Measurements from ENCODE around the gene SLC2A10. TPM values are rescaled to one million over a fixed set of nuclear protein-coding genes. Genes with fewer than 3 reads are reported as not detected.
A peak's percentile ranks its signal among the peaks of the same experiment; 100 is the strongest.

The SLC2A10 gene
- total and polyA plus RNA-seq, 2 experiments from 2014 or later: 9.9 to 15.6 TPM

DNA sequence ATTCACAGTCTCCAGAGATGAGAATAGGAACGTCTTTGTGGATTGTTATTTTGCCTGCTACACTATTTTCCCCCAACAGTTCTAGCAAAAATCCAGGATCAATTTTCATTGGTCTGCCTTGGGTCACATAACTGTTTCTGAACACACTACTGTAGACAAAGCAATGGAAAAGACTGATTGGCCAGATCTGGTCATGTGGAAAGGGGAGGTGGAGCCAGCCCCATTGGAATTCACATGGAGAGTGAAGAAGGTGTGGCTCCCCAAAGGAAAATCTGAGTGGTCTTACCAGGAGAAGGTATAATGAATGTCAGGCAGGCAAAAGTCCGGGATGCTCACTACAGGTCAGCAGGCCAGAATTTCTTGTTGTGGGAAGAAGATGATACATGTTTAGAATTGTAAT lies 10.7 kb upstream of the SLC2A10 start:
- TF ChIP-seq, protein P1, sequence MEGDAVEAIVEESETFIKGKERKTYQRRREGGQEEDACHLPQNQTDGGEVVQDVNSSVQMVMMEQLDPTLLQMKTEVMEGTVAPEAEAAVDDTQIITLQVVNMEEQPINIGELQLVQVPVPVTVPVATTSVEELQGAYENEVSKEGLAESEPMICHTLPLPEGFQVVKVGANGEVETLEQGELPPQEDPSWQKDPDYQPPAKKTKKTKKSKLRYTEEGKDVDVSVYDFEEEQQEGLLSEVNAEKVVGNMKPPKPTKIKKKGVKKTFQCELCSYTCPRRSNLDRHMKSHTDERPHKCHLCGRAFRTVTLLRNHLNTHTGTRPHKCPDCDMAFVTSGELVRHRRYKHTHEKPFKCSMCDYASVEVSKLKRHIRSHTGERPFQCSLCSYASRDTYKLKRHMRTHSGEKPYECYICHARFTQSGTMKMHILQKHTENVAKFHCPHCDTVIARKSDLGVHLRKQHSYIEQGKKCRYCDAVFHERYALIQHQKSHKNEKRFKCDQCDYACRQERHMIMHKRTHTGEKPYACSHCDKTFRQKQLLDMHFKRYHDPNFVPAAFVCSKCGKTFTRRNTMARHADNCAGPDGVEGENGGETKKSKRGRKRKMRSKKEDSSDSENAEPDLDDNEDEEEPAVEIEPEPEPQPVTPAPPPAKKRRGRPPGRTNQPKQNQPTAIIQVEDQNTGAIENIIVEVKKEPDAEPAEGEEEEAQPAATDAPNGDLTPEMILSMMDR (IDR thresholded peaks at IDR 0.05; ENCODE audit: low read depth, low read length): no peak
- no peak for DNase-seq (ENCODE audit: low read depth in 1 of 2, low spot score in 1 of 2)
- no peaks in the 10 kb centered on the region for H3K9me3 ChIP-seq (ENCODE audit: low read depth)
- H3K4me3 ChIP-seq: no peak overlapping the region
- no peaks in the 10 kb centered on the region for H3K36me3 ChIP-seq
- H3K4me1 ChIP-seq (ENCODE audit: low read depth): peaks cover 13% of the 10 kb centered on the region
- no peak overlapping the region for H3K27ac ChIP-seq
- no peaks in the 10 kb centered on the region for H3K27me3 ChIP-seq

DNA sequence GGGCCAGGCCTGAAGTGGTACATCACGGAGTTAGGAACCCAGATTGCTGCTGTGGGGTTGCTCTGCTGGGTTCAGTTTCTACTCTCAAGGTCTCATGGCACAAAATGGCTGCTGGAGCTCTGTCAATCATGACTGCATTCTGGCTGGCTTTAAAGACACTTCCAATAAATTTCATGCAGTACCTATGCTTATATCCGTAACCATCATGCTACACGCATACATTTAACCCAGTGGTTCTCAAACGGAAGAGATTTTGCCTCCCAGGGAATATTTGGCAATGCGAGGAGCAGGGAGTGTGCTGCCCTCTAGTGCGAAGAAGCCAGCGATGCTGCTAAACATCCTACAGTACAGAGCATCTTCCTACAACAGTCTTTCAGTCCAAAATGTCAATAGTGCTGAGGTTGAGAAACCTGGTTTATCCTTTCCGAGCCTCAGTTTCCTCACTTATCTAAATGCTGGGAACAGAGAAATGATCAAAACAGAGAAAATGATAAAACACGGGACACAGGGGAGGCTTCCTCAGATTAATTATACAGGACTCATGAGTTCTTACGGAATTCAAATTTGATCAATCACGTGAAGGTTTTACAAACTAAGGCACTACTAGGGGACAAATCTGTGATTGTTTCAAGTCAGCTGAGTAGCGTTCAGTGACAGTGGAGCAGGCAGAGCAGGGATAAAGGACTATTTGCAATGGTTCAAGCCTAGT lies 9.6 kb upstream of the SLC2A10 start:
- TF ChIP-seq, protein P1 (IDR thresholded peaks at IDR 0.05; ENCODE audit: low read depth, low read length): peak; percentile 85
- H3K27ac ChIP-seq: no peak overlapping the region
- no peaks in the 10 kb centered on the region for H3K27me3 ChIP-seq
- H3K9me3 ChIP-seq (ENCODE audit: low read depth): no peaks in the 10 kb centered on the region
- peaks cover 10% of the 10 kb centered on the region for H3K4me1 ChIP-seq (ENCODE audit: low read depth)
- H3K4me3 ChIP-seq: no peak overlapping the region
- H3K36me3 ChIP-seq: no peaks in the 10 kb centered on the region
- peak in 1 of 2 donors; percentile 72 for DNase-seq (ENCODE audit: low read depth in 1 of 2, low spot score in 1 of 2)

DNA sequence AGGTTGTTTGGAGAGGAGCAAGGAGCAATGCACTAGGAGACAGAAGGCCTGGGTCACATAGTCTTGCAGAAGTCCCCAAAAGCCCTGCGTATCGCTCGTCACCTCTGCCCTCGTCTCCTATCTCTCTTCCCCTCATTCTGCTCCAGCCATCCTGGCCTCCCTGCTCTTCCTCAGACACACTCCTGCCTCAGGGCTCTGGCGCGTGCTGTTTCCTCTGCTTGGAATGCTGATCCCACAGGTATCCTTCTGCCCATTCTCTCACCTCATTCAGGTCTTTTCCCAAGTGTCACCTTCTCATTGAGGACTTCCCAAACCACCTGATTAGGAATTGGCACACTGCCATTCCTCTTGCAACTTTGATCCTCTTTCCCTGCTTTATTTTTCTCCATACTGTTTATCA lies 9.0 kb upstream of the SLC2A10 start:
- no peaks in the 10 kb centered on the region for H3K9me3 ChIP-seq (ENCODE audit: low read depth)
- H3K4me1 ChIP-seq (ENCODE audit: low read depth): peaks cover 8% of the 10 kb centered on the region
- H3K27me3 ChIP-seq: no peaks in the 10 kb centered on the region
- no peaks in the 10 kb centered on the region for H3K36me3 ChIP-seq
- H3K27ac ChIP-seq: no peak overlapping the region
- TF ChIP-seq, protein P1 (IDR thresholded peaks at IDR 0.05; ENCODE audit: low read depth, low read length): no peak
- H3K4me3 ChIP-seq: no peak overlapping the region
- no peak for DNase-seq (ENCODE audit: low read depth in 1 of 2, low spot score in 1 of 2)

DNA sequence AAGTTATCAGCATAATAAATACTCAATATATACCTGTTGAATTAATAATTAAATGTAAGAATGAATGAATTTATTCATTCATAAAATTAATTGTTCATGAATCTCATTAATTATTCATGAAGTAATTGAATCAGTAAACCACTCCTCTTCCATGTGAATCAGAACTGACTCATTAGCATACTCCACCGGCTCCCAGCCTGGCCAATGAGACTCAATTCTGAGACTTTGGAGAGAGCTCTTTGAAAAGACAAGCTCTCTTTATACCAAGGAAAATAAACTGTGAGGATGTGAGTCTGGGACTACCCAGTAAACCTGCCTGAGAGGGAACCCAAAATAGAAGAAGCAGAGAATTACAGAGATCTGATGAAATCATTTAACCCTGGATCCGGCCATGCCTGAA lies 8.4 kb upstream of the SLC2A10 start:
- TF ChIP-seq, protein P1 (IDR thresholded peaks at IDR 0.05; ENCODE audit: low read depth, low read length): no peak
- Histone ChIP-seq H3K27me3 (no peaks in the 10 kb centered on the region), H3K4me1 (ENCODE audit: low read depth) (peaks cover 2% of the 10 kb centered on the region), H3K4me3 (no peak overlapping the region), H3K27ac (no peak overlapping the region), H3K36me3 (no peaks in the 10 kb centered on the region), H3K9me3 (ENCODE audit: low read depth) (no peaks in the 10 kb centered on the region)
- no peak for DNase-seq (ENCODE audit: low read depth in 1 of 2, low spot score in 1 of 2)

DNA sequence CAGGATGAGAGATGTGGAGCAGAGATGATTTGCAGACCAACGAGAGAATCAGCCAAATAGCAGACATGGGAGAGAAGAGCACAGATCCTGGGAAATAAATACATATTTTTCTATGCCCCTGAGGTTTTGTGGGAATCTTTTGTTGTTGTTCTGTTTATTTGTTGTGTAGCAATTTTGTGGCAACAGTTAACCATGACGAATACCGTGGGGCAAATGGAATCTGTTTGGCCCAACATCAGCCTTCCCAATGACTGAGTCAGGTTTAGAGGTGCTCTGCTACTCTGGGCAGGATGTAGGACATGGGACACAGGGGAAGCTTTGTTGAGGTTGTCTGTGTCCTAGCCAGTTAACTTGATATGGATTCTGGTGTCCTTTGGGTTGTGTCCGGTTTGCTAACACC lies 7.9 kb upstream of the SLC2A10 start:
- no peak for DNase-seq (ENCODE audit: low read depth in 1 of 2, low spot score in 1 of 2)
- no peaks in the 10 kb centered on the region for H3K36me3 ChIP-seq
- H3K27me3 ChIP-seq: no peaks in the 10 kb centered on the region
- H3K9me3 ChIP-seq (ENCODE audit: low read depth): no peaks in the 10 kb centered on the region
- no peaks in the 10 kb centered on the region for H3K4me1 ChIP-seq (ENCODE audit: low read depth)
- no peak overlapping the region for H3K4me3 ChIP-seq
- TF ChIP-seq, protein P1 (IDR thresholded peaks at IDR 0.05; ENCODE audit: low read depth, low read length): no peak
- no peak overlapping the region for H3K27ac ChIP-seq

Data from cardiac muscle cell (in vitro differentiated cells and primary cell).